ENCODE data around the gene CDC23. TPM values are rescaled to one million over a fixed set of nuclear protein-coding genes. Genes with fewer than 3 reads are reported as not detected.
"Not testable (repeated sequence)": the region's sequence is repeated elsewhere in the genome, so short reads cannot be mapped to it uniquely, and the experiment has no call there.

The CDC23 gene
- polyA plus RNA-seq, 1 donor: 35.7 TPM

- no peak overlapping the region for H3K27ac ChIP-seq (ENCODE audit: low read length)
- peaks cover 46% of the 10 kb centered on the region for H3K36me3 ChIP-seq (ENCODE audit: control insufficient read depth, insufficient read depth, low read length)
- H3K4me1 ChIP-seq (ENCODE audit: control insufficient read depth, insufficient read depth, low read length): peaks cover 10% of the 10 kb centered on the region
- no peaks in the 10 kb centered on the region for H3K9me3 ChIP-seq (ENCODE audit: control insufficient read depth, low read depth, low read length)
- no peaks in the 10 kb centered on the region for H3K27me3 ChIP-seq (ENCODE audit: control insufficient read depth, insufficient read depth, low read length)
- peak overlapping the region; percentile 88 for H3K4me3 ChIP-seq (ENCODE audit: low read length)
- no CpG with 5 or more reads among the region's 23 CpGs for WGBS (ENCODE audit: insufficient coverage, low lambda C conversion rate)
- peak in 1 of 2 donors; percentile 10 for DNase-seq
These were observed 33.8 kb downstream of the CDC23 start for GRCh38 chr5:138179277-138179857.

GRCh38 chr5:138178516-138179276 is 34.4 kb downstream of the CDC23 start, which contains the start of the genes BRD8 and KIF20A:
TSS of gene BRD8 (minus strand) at chr5:138178630. CDS start at chr5:138178614, 16 bp downstream.
TSS of gene KIF20A (plus strand) at chr5:138179112. CDS start at chr5:138179681, 569 bp downstream.
- Histone ChIP-seq H3K4me1 (ENCODE audit: control insufficient read depth, insufficient read depth, low read length) (peaks cover 10% of the 10 kb centered on the region), H3K9me3 (ENCODE audit: control insufficient read depth, low read depth, low read length) (no peaks in the 10 kb centered on the region), H3K27ac (ENCODE audit: low read length) (peak within 1 kb of the TSS; percentile 90), H3K4me3 (ENCODE audit: low read length) (peak within 1 kb of the TSS; percentile 88), H3K27me3 (ENCODE audit: control insufficient read depth, insufficient read depth, low read length) (no peaks in the 10 kb centered on the region), H3K36me3 (ENCODE audit: control insufficient read depth, insufficient read depth, low read length) (peaks cover 43% of the 10 kb centered on the region)
- DNase-seq: peak; percentile 96 to 98
- WGBS (ENCODE audit: insufficient coverage, low lambda C conversion rate): 0% methylated on average over 1 of the region's 41 CpGs

GRCh38 chr5:138177941-138178515 is 35.1 kb downstream of the CDC23 start:
- peak overlapping the region; percentile 90 for H3K27ac ChIP-seq (ENCODE audit: low read length)
- peaks cover 10% of the 10 kb centered on the region for H3K4me1 ChIP-seq (ENCODE audit: control insufficient read depth, insufficient read depth, low read length)
- H3K4me3 ChIP-seq (ENCODE audit: low read length): peak overlapping the region; percentile 88
- no CpG with 5 or more reads among the region's 16 CpGs for WGBS (ENCODE audit: insufficient coverage, low lambda C conversion rate)
- no peaks in the 10 kb centered on the region for H3K27me3 ChIP-seq (ENCODE audit: control insufficient read depth, insufficient read depth, low read length)
- H3K9me3 ChIP-seq (ENCODE audit: control insufficient read depth, low read depth, low read length): no peaks in the 10 kb centered on the region
- DNase-seq: peak; percentile 3 to 42
- peaks cover 44% of the 10 kb centered on the region for H3K36me3 ChIP-seq (ENCODE audit: control insufficient read depth, insufficient read depth, low read length)

- DNase-seq: no peak
- Histone ChIP-seq H3K4me3 (ENCODE audit: low read length) (no peak overlapping the region), H3K27me3 (ENCODE audit: control insufficient read depth, insufficient read depth, low read length) (no peaks in the 10 kb centered on the region), H3K27ac (ENCODE audit: low read length) (no peak overlapping the region), H3K4me1 (ENCODE audit: control insufficient read depth, insufficient read depth, low read length) (no peaks in the 10 kb centered on the region), H3K36me3 (ENCODE audit: control insufficient read depth, insufficient read depth, low read length) (peaks cover 84% of the 10 kb centered on the region), H3K9me3 (ENCODE audit: control insufficient read depth, low read depth, low read length) (no peaks in the 10 kb centered on the region)
These were observed 42.8 kb downstream of the CDC23 start for GRCh38 chr5:138170299-138170698.

GRCh38 chr5:138169124-138169523 is 44.0 kb downstream of the CDC23 start:
- no CpG with 5 or more reads among the region's 5 CpGs for WGBS (ENCODE audit: insufficient coverage, low lambda C conversion rate)
- H3K36me3 ChIP-seq (ENCODE audit: control insufficient read depth, insufficient read depth, low read length): peaks cover 88% of the 10 kb centered on the region
- DNase-seq: no peak
- H3K4me1 ChIP-seq (ENCODE audit: control insufficient read depth, insufficient read depth, low read length): no peaks in the 10 kb centered on the region
- no peaks in the 10 kb centered on the region for H3K9me3 ChIP-seq (ENCODE audit: control insufficient read depth, low read depth, low read length)
- H3K27ac ChIP-seq (ENCODE audit: low read length): no peak overlapping the region
- H3K27me3 ChIP-seq (ENCODE audit: control insufficient read depth, insufficient read depth, low read length): no peaks in the 10 kb centered on the region
- no peak overlapping the region for H3K4me3 ChIP-seq (ENCODE audit: low read length)

- no peak overlapping the region for H3K27ac ChIP-seq (ENCODE audit: low read length)
These were observed 49.4 kb downstream of the CDC23 start for GRCh38 chr5:138163721-138164120.

GRCh38 chr5:138160706-138161105 is 52.4 kb downstream of the CDC23 start:
- Histone ChIP-seq H3K27me3 (ENCODE audit: control insufficient read depth, insufficient read depth, low read length) (no peaks in the 10 kb centered on the region), H3K9me3 (ENCODE audit: control insufficient read depth, low read depth, low read length) (no peaks in the 10 kb centered on the region), H3K4me1 (ENCODE audit: control insufficient read depth, insufficient read depth, low read length) (no peaks in the 10 kb centered on the region), H3K4me3 (ENCODE audit: low read length) (no peak overlapping the region), H3K27ac (ENCODE audit: low read length) (no peak overlapping the region), H3K36me3 (ENCODE audit: control insufficient read depth, insufficient read depth, low read length) (peaks cover 93% of the 10 kb centered on the region)
- DNase-seq: no peak
- WGBS (ENCODE audit: insufficient coverage, low lambda C conversion rate): 100% methylated on average over 1 of the region's 4 CpGs

More at GRCh38 chr5:138163721-138164120, 49.4 kb downstream of the CDC23 start:
- no peak for DNase-seq
- Histone ChIP-seq H3K4me1 (ENCODE audit: control insufficient read depth, insufficient read depth, low read length) (no peaks in the 10 kb centered on the region), H3K9me3 (ENCODE audit: control insufficient read depth, low read depth, low read length) (no peaks in the 10 kb centered on the region), H3K4me3 (ENCODE audit: low read length) (no peak overlapping the region), H3K36me3 (ENCODE audit: control insufficient read depth, insufficient read depth, low read length) (peaks cover 97% of the 10 kb centered on the region), H3K27me3 (ENCODE audit: control insufficient read depth, insufficient read depth, low read length) (no peaks in the 10 kb centered on the region)

- Histone ChIP-seq H3K36me3 (ENCODE audit: control insufficient read depth, insufficient read depth, low read length) (peaks cover 83% of the 10 kb centered on the region), H3K9me3 (ENCODE audit: control insufficient read depth, low read depth, low read length) (no peaks in the 10 kb centered on the region), H3K4me3 (ENCODE audit: low read length) (no peak overlapping the region), H3K27me3 (ENCODE audit: control insufficient read depth, insufficient read depth, low read length) (no peaks in the 10 kb centered on the region), H3K27ac (ENCODE audit: low read length) (no peak overlapping the region), H3K4me1 (ENCODE audit: control insufficient read depth, insufficient read depth, low read length) (no peaks in the 10 kb centered on the region)
- no peak for DNase-seq
- 90% methylated on average over 2 of the region's 5 CpGs for WGBS (ENCODE audit: insufficient coverage, low lambda C conversion rate)
These were observed 53.5 kb downstream of the CDC23 start for GRCh38 chr5:138159666-138160065.

GRCh38 chr5:138157626-138158025 is 55.5 kb downstream of the CDC23 start:
- H3K36me3 ChIP-seq (ENCODE audit: control insufficient read depth, insufficient read depth, low read length): peaks cover 62% of the 10 kb centered on the region

GRCh38 chr5:138155977-138156376 is 57.1 kb downstream of the CDC23 start:
- H3K4me1 ChIP-seq (ENCODE audit: control insufficient read depth, insufficient read depth, low read length); H3K9me3 ChIP-seq (ENCODE audit: control insufficient read depth, low read depth, low read length); H3K27me3 ChIP-seq (ENCODE audit: control insufficient read depth, insufficient read depth, low read length); DNase-seq; H3K4me3 ChIP-seq (ENCODE audit: low read length); H3K27ac ChIP-seq (ENCODE audit: low read length): not testable (repeated sequence)
- peaks cover 46% of the 10 kb centered on the region for H3K36me3 ChIP-seq (ENCODE audit: control insufficient read depth, insufficient read depth, low read length)
- no CpG with 5 or more reads among the region's 9 CpGs for WGBS (ENCODE audit: insufficient coverage, low lambda C conversion rate)

More at GRCh38 chr5:138157626-138158025, 55.5 kb downstream of the CDC23 start:
- no CpG with 5 or more reads among the region's 1 CpG for WGBS (ENCODE audit: insufficient coverage, low lambda C conversion rate)
- no peaks in the 10 kb centered on the region for H3K4me1 ChIP-seq (ENCODE audit: control insufficient read depth, insufficient read depth, low read length)
- no peak for DNase-seq
- no peak overlapping the region for H3K27ac ChIP-seq (ENCODE audit: low read length)
- no peak overlapping the region for H3K4me3 ChIP-seq (ENCODE audit: low read length)
- no peaks in the 10 kb centered on the region for H3K27me3 ChIP-seq (ENCODE audit: control insufficient read depth, insufficient read depth, low read length)
- no peaks in the 10 kb centered on the region for H3K9me3 ChIP-seq (ENCODE audit: control insufficient read depth, low read depth, low read length)

All from large intestine (tissue), 3 donors.